Measurements from ENCODE around the gene GNG13. TPM values are rescaled to one million over a fixed set of nuclear protein-coding genes. Genes with fewer than 3 reads are reported as not detected.

GNG13 gene
- polyA plus RNA-seq, 3 donors = 0.12 to 0.31 TPM; not detected in 1

- DNase-seq (ENCODE audit: low read depth in 3 of 3, low spot score in 2 of 3) = no peak
Observed at GRCh38 chr16:815861-816260, 15.3 kb upstream of the GNG13 start.

- no peak for DNase-seq (ENCODE audit: low read depth in 3 of 3, low spot score in 2 of 3)
Observed at GRCh38 chr16:814974-815373, 14.4 kb upstream of the GNG13 start.

GRCh38 chr16:813916-814412, 13.4 kb upstream of the GNG13 start:
- DNase-seq (ENCODE audit: low read depth in 3 of 3, low spot score in 2 of 3) = no peak

GRCh38 chr16:813204-813915, 12.8 kb upstream of the GNG13 start:
- DNase-seq (ENCODE audit: low read depth in 3 of 3, low spot score in 2 of 3) = no peak

- no peak for DNase-seq (ENCODE audit: low read depth in 3 of 3, low spot score in 2 of 3)
Observed at GRCh38 chr16:808085-808386, 7.5 kb upstream of the GNG13 start.

GRCh38 chr16:807347-808084, 7.0 kb upstream of the GNG13 start:
- DNase-seq (ENCODE audit: low read depth in 3 of 3, low spot score in 2 of 3) = peak; percentile 52 to 85 (median 77)

- no peak for DNase-seq (ENCODE audit: low read depth in 3 of 3, low spot score in 2 of 3)
Observed at GRCh38 chr16:805474-805873, 4.9 kb upstream of the GNG13 start.

- DNase-seq (ENCODE audit: low read depth in 3 of 3, low spot score in 2 of 3) = no peak
Observed at GRCh38 chr16:804193-805048, 3.9 kb upstream of the GNG13 start.

- DNase-seq (ENCODE audit: low read depth in 3 of 3, low spot score in 2 of 3) = no peak
Observed at GRCh38 chr16:803754-804080, 3.2 kb upstream of the GNG13 start.

GRCh38 chr16:802914-803753, 2.6 kb upstream of the GNG13 start:
- DNase-seq (ENCODE audit: low read depth in 3 of 3, low spot score in 2 of 3) = no peak

GRCh38 chr16:802461-802860, 1.9 kb upstream of the GNG13 start:
- DNase-seq (ENCODE audit: low read depth in 3 of 3, low spot score in 2 of 3) = no peak

GRCh38 chr16:801584-802363, 1.2 kb upstream of the GNG13 start:
- DNase-seq (ENCODE audit: low read depth in 3 of 3, low spot score in 2 of 3) = no peak

GRCh38 chr16:800834-801511, 439 bp upstream of the GNG13 start:
- DNase-seq (ENCODE audit: low read depth in 3 of 3, low spot score in 2 of 3) = no peak

- DNase-seq (ENCODE audit: low read depth in 3 of 3, low spot score in 2 of 3) = no peak
Observed at GRCh38 chr16:799111-799947, 1.2 kb downstream of the GNG13 start.

GRCh38 chr16:798666-799065, 1.9 kb downstream of the GNG13 start:
- DNase-seq (ENCODE audit: low read depth in 3 of 3, low spot score in 2 of 3) = no peak

- DNase-seq (ENCODE audit: low read depth in 3 of 3, low spot score in 2 of 3) = no peak
Observed at GRCh38 chr16:797686-798085, 2.8 kb downstream of the GNG13 start.

GRCh38 chr16:797120-797420, 3.5 kb downstream of the GNG13 start:
- DNase-seq (ENCODE audit: low read depth in 3 of 3, low spot score in 2 of 3) = no peak

GRCh38 chr16:796296-797119, 4.0 kb downstream of the GNG13 start:
- DNase-seq (ENCODE audit: low read depth in 3 of 3, low spot score in 2 of 3) = no peak
